Mesendoderm (in vitro differentiated cells): ENCODE measurements around the gene HS6ST1.
A peak's percentile ranks its signal among the peaks of the same experiment; 100 is the strongest.
"Not testable (repeated sequence)": the region's sequence is repeated elsewhere in the genome, so short reads cannot be mapped to it uniquely, and the experiment has no call there.

Experiments
- DNase-seq: peaks from one replicate; pipeline ENCODE4 v3.0.0; 2013
- H2AK5ac ChIP-seq: 2 replicates; pipeline ENCODE4 v1.6.1; 2013; ENCODE audit warnings: low read length, inconsistent platforms
- H2BK120ac ChIP-seq: 2 replicates; pipeline ENCODE4 v1.6.1; 2013; ENCODE audit warnings: low read depth, mild to moderate bottlenecking, low read length, moderate library complexity, mixed read lengths
- H2BK15ac ChIP-seq: replicated peaks from 2 replicates; pipeline ENCODE4 v1.6.1; 2013; ENCODE audit warnings: low read depth, mild to moderate bottlenecking, moderate library complexity
- H2BK5ac ChIP-seq: 2 replicates; pipeline ENCODE4 v1.6.1; 2013; ENCODE audit warnings: low read length, inconsistent platforms
- H3K18ac ChIP-seq: 2 replicates; pipeline ENCODE4 v1.6.1; 2013; ENCODE audit warnings: mild to moderate bottlenecking, low read length, mixed read lengths
- H3K23ac ChIP-seq: one replicate; pipeline ENCODE4 v1.6.1; 2013; ENCODE audit warnings: low read length
- H3K27ac ChIP-seq: 2 replicates; pipeline ENCODE4 v1.5.1; 2013; ENCODE audit warnings: low read depth, mild to moderate bottlenecking, inconsistent platforms, low read length, moderate library complexity
- H3K27me3 ChIP-seq: 2 replicates; pipeline ENCODE4 v1.6.1; 2013; ENCODE audit warnings: low read length, control low read depth, mild to moderate bottlenecking, inconsistent platforms; ENCODE audit not compliant: insufficient read depth, poor library complexity
- H3K36me3 ChIP-seq: 2 replicates; pipeline ENCODE4 v1.6.1; 2013; ENCODE audit warnings: low read length, inconsistent platforms; ENCODE audit not compliant: control insufficient read depth, insufficient read depth
- H3K4ac ChIP-seq: one replicate; pipeline ENCODE4 v1.6.1; 2013; ENCODE audit warnings: low read depth, mild to moderate bottlenecking, low read length, moderate library complexity
- H3K4me1 ChIP-seq: 2 replicates; pipeline ENCODE4 v1.6.1; 2013; ENCODE audit warnings: low read depth, low read length, inconsistent platforms; ENCODE audit not compliant: control insufficient read depth
- H3K4me2 ChIP-seq: 2 replicates; pipeline ENCODE4 v1.6.1; 2013; ENCODE audit warnings: low read length
- H3K4me3 ChIP-seq: 2 replicates; pipeline ENCODE4 v1.5.1; 2013; ENCODE audit warnings: mild to moderate bottlenecking, low read length
- H3K56ac ChIP-seq: one replicate; pipeline ENCODE4 v1.6.1; 2013; ENCODE audit warnings: low read length
- H3K79me1 ChIP-seq: 2 replicates; pipeline ENCODE4 v1.6.1; 2013; ENCODE audit warnings: low read length, inconsistent platforms
- H3K79me2 ChIP-seq: 2 replicates; pipeline ENCODE4 v1.6.1; 2013; ENCODE audit warnings: mild to moderate bottlenecking, low read length; ENCODE audit not compliant: control insufficient read depth, insufficient read depth
- H3K9ac ChIP-seq: 2 replicates; pipeline ENCODE4 v1.6.1; 2013; ENCODE audit warnings: low read length, inconsistent platforms
- H4K5ac ChIP-seq: one replicate; pipeline ENCODE4 v1.6.1; 2013; ENCODE audit warnings: low read length
- H4K8ac ChIP-seq: one replicate; pipeline ENCODE4 v1.6.1; 2013; ENCODE audit warnings: low read depth, mild to moderate bottlenecking, control low read depth, low read length, moderate library complexity
- WGBS: extraction: QIAGEN DNeasy Blood & Tissue Kit; methylation state at CpG from one replicate; pipeline ENCODE4 v1.1.7; 2013; ENCODE audit warnings: low lambda C conversion rate, missing lambda C conversion rate; ENCODE audit not compliant: insufficient coverage; ENCODE audit errors: extremely low coverage; 5-methylcytosine and 5-hydroxymethylcytosine counted together

The HS6ST1 gene

DNA sequence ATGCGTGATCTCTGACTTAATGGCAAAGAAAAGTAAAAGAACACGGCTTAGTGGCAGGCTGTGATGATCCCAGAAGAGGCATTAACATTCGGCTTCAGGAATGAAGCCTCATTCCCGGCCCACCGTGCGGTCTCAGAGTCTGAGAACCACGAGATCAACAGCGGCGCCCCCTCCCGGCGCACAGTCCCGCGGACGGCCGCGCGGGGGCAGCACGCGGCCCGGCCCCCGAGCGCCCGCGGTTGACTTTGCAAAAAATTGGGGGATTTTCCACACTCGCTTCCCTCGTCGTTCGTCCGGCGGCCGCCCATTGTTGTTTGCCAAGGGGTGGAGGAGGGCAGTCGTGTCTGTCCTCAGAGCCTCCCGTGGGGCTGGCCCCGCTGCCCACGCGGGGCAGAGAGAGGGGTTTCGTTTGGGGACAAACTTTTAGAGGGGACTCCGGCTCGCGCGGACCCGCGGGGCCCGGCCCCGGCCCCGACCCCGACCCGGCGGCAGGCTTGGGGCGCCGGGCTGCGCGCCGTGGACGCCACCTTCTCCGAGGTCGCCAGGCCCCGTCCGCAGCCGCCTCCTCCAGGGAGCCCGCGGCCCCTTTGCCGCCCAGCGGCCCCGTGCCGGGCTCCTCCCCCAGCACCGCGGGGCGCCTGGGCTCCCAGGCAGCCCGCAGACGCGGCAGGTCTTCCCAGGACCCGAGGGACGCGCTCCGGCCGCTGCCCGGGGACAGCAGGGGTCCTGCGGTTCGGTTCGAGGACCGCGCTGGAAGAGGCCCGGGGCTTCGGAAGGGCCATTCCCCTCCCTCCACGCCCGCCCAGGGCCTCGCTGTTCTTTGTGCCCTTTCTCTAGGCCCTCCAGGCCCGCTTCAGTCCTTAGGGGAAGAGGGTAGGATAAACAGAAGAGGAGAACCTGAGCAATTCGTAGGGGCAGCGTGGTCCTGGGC is 3.4 kb upstream of the HS6ST1 start:
- peak; percentile 90 for DNase-seq
- Histone ChIP-seq H3K9ac (peak overlapping the region; percentile 83), H3K27me3 (no peaks in the 10 kb centered on the region), H3K56ac (peak overlapping the region; percentile 93), H3K79me1 (peaks cover under 1% of the 10 kb centered on the region), H2BK5ac (no peak overlapping the region), H4K8ac (peak overlapping the region; percentile 90), H2BK15ac (no peak overlapping the region), H3K4me2 (peak overlapping the region; percentile 69), H3K79me2 (peaks cover 8% of the 10 kb centered on the region), H3K18ac (peak overlapping the region; percentile 96), H3K4ac (peak overlapping the region; percentile 99), H3K4me1 (peaks cover 4% of the 10 kb centered on the region), H3K27ac (peak overlapping the region; percentile 57), H3K23ac (no peak overlapping the region), H2AK5ac (no peak overlapping the region), H3K36me3 (no peaks in the 10 kb centered on the region), H3K4me3 (peak overlapping the region; percentile 45), H4K5ac (no peak overlapping the region), H2BK120ac (peak overlapping the region; percentile 85)
- no CpG with 5 or more reads among the region's 91 CpGs for WGBS

DNA sequence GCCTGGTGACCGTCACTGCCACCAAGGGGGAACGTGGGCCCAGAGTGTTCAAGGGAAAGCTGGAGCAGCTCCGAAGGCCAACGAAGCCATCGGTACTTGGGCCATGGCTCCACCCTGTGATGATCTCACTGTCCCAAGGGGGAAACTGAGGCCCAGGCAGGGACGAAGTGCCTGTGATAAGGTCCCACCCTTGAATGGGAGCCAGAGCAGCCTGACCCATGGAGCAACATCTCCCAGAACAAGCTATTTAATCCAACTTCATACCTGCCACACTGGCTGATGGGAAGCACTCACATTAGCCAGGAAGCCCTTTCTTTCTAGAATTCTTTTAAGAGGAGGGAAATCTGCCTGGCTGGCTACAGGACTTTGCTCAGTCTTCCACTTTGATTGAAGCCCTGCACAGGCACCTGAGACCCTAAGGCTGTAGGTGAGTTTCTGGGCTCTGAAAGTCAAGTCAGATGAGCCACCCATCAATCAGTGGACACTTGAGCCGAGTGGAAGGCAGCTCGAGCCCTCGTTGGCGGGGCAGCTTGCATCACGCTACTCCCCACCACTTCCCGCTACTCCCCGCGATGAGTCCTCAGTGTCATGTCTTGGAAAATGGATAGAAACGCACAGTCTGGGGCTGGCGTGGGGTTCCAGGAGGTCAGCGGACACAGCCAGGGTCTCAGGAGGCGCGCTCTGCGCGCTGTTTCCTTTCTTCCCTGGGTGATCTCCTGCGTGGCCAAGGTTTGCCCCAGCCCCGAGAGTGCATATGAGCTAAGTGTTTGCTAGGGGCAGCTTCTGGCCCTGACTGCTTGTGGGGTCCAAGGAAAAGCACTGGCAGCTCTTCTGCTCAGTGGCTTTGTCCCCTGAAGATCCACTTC is 2.5 kb upstream of the HS6ST1 start:
- no peak for DNase-seq

DNA sequence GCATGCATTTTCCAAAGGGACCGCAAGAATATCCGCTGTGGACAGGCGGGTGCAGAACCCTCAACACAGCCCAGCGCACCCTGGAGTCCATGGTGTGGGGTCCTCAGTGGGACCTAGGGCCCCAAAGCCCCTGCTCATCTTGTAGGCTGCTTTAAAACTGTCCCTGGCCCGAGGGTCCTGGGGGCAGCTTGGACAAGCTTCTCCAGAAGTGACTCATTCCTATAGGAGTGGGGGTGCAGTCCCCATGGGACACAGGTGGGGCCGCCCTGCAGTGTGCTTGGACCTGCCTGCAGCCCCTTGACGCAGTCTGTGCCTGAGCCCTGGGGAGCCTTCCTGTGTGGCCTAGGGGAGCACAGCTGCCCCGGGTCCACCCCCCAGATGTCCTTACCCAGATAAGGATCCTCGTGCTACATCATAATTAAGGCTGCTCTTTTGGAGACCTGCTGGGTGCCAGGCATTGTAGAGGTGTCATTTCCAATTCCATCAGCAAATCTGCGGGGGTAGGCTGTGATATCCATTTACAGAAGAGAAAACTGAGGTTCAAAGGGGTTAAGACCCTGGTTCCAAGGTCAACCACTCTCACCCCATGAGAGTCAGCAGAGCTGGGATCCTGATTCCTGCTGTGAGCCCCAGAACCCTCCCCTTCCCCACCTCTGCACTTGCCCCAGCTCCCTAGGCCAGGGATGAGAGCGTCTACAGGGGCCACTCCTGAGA is 1.7 kb upstream of the HS6ST1 start:
- Histone ChIP-seq H3K36me3 (peaks cover under 1% of the 10 kb centered on the region), H3K23ac (no peak overlapping the region), H4K8ac (no peak overlapping the region), H4K5ac (no peak overlapping the region), H3K9ac (no peak overlapping the region), H3K27me3 (no peaks in the 10 kb centered on the region), H2BK5ac (no peak overlapping the region), H3K27ac (no peak overlapping the region), H3K4me2 (no peak overlapping the region), H3K4me1 (peaks cover 8% of the 10 kb centered on the region), H2BK120ac (no peak overlapping the region), H3K18ac (no peak overlapping the region), H3K79me1 (peaks cover 11% of the 10 kb centered on the region), H2BK15ac (no peak overlapping the region), H3K56ac (peak overlapping the region; percentile 39), H2AK5ac (peak overlapping the region; percentile 49), H3K4me3 (no peak overlapping the region), H3K79me2 (peaks cover 25% of the 10 kb centered on the region), H3K4ac (peak overlapping the region; percentile 25)
- no CpG with 5 or more reads among the region's 11 CpGs for WGBS
- DNase-seq = no peak

More for the DNA sequence above, 2.5 kb upstream of the HS6ST1 start:
- Histone ChIP-seq H4K5ac (no peak overlapping the region), H3K23ac (no peak overlapping the region), H4K8ac (no peak overlapping the region), H2BK15ac (peak overlapping the region; percentile 1), H3K4me2 (peak overlapping the region; percentile 56), H3K79me2 (peaks cover 17% of the 10 kb centered on the region), H3K4ac (no peak overlapping the region), H3K4me1 (peaks cover 8% of the 10 kb centered on the region), H3K79me1 (peaks cover 7% of the 10 kb centered on the region), H3K27ac (no peak overlapping the region), H3K36me3 (no peaks in the 10 kb centered on the region), H3K4me3 (no peak overlapping the region), H2BK120ac (no peak overlapping the region), H3K18ac (no peak overlapping the region), H2AK5ac (peak overlapping the region; percentile 0), H3K27me3 (no peaks in the 10 kb centered on the region), H3K56ac (peak overlapping the region; percentile 82), H3K9ac (peak overlapping the region; percentile 58), H2BK5ac (peak overlapping the region; percentile 17)
- WGBS = no CpG with 5 or more reads among the region's 23 CpGs

DNA sequence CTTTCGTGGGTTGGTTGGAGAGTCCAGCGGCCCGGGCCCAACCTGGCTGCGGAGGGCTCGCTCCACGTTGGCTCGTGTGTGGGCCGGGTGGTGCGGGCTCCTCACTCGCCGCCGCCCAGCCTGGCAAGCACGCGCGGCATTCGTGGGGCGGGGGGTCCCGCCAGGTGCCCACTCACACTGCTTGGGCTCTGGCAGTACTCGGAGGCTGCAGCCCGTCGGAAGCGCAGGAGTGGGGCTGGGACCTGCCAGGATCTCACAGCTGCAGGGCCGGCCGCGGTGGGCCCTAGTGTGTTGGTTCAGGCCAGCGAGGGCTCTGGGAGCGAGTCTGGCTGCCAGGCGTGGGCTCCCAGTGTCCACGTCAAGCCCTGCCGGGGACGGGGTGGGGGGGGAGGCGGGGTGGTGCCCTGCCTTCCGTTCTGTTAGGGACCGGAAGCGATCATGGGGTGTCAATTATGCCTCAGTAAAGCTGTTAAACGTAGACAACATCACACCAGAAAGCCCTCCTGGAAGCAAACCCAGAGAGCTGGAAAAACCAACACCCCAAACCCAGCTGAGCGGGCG is 1.0 kb upstream of the HS6ST1 start:
- WGBS = no CpG with 5 or more reads among the region's 38 CpGs
- no peak for DNase-seq
- no peak overlapping the region for H3K4me3 ChIP-seq

DNA sequence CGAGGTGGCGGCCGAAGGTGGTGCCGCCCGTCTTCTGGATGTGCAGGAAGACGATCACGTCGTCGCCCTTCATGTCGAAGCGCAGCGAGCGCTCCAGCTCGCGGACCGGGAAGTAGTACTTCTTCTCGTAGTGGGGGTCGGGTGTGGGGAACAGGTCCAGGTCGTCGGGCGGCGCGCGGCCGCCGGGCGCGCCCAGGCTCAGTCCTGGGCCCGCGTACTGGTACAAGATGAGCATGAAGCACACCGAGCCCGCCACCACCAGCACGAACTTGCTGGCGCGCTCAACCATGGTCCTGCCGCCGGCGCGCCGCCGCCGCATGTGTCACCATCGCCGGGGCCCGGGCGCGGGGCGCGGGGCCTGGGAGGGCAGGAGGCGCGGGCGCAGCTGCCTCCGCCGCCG is 423 bp downstream of the HS6ST1 start:
- H3K56ac ChIP-seq = peak overlapping the region; percentile 83
- not testable (repeated sequence) for H3K4ac ChIP-seq, H3K27me3 ChIP-seq, H3K4me1 ChIP-seq, H2BK120ac ChIP-seq, H3K36me3 ChIP-seq, H2BK5ac ChIP-seq, H3K18ac ChIP-seq, H3K27ac ChIP-seq, H2BK15ac ChIP-seq, H2AK5ac ChIP-seq, DNase-seq, H4K8ac ChIP-seq, H3K23ac ChIP-seq, H4K5ac ChIP-seq
- H3K4me2 ChIP-seq = peak overlapping the region; percentile 31
- peak overlapping the region; percentile 61 for H3K9ac ChIP-seq
- peaks cover 46% of the 10 kb centered on the region for H3K79me2 ChIP-seq
- H3K79me1 ChIP-seq = peaks cover 24% of the 10 kb centered on the region
- WGBS = no CpG with 5 or more reads among the region's 55 CpGs
- H3K4me3 ChIP-seq = peak overlapping the region; percentile 34

More for the DNA sequence above, 1.0 kb upstream of the HS6ST1 start:
- H2AK5ac ChIP-seq = no peak overlapping the region
- H2BK5ac ChIP-seq = no peak overlapping the region
- H3K56ac ChIP-seq = peak overlapping the region; percentile 50
- H3K18ac ChIP-seq = no peak overlapping the region
- H3K4ac ChIP-seq = no peak overlapping the region
- no peaks in the 10 kb centered on the region for H3K27me3 ChIP-seq
- H2BK120ac ChIP-seq = no peak overlapping the region
- H3K79me2 ChIP-seq = peaks cover 31% of the 10 kb centered on the region
- H3K23ac ChIP-seq = no peak overlapping the region
- no peak overlapping the region for H4K8ac ChIP-seq
- H3K4me1 ChIP-seq = peaks cover 8% of the 10 kb centered on the region
- H3K4me2 ChIP-seq = no peak overlapping the region
- H3K9ac ChIP-seq = peak overlapping the region; percentile 85
- peaks cover 17% of the 10 kb centered on the region for H3K79me1 ChIP-seq
- no peak overlapping the region for H3K27ac ChIP-seq
- H3K36me3 ChIP-seq = peaks cover 2% of the 10 kb centered on the region
- no peak overlapping the region for H4K5ac ChIP-seq
- H2BK15ac ChIP-seq = no peak overlapping the region
